Measurements from ENCODE around the gene DUSP2.
"Not testable (repeated sequence)": the region's sequence is repeated elsewhere in the genome, so short reads cannot be mapped to it uniquely, and the experiment has no call there.

The DUSP2 gene

DNA sequence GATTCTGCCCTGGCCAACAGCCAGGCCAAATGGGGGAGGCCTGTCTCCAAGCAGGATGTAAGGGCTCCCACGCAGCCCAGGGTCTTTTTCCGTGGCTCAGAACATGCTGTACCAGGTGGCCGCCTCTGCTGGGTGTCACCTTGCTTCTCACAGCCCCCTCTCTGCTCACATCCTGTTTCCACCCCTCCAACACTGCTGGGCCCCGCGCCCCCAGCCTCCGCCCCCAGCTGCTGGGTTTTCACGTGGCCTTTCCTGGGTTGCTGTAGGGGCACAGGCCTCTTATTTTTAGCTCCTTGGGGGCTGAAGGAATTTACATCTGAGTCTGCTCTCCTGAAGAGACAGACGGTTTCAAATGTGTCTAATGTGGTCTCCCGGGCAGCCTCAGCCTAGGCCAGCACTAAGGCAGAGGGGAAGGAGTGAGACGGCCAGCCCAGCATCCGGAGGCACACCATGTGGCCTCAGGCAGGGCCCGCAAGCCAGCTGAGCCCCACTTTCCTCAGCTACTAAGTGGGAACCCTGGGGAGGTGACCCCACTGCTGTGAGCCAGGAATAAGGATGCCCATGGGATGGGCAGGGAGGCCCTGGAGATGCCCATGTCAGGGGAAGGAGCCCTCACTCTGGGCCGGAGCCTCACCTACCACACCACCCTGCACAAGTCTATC, 18.7 kb upstream of the DUSP2 start:
- peak; percentile 71 to 90 (median 81) for DNase-seq (ENCODE audit: low read depth in 2 of 3, low spot score in 2 of 3)

DNA sequence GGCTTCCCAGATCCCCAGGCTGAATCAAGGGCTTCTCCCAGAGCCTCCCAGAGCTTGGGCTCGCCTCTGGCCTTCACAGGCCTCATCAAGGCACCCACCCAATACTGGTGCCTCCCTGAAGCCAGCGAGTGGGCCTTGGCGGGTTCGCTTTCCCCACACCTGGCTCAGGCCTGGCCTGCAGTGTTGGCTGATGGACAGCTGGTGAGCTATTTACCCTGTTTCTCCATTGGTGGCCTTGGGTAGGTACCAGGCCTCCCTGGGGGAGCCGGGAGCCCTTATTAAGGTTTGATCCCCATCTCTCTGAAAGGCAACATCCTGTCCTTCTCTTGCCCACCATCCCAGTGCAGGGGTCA, 18.2 kb upstream of the DUSP2 start:
- peak in 1 of 3 experiments; percentile 29 for DNase-seq (ENCODE audit: low read depth in 2 of 3, low spot score in 2 of 3)

GRCh38 chr2:96161898-96162297, 16.7 kb upstream of the DUSP2 start:
- no peak for DNase-seq (ENCODE audit: low read depth in 2 of 3, low spot score in 2 of 3)

DNA sequence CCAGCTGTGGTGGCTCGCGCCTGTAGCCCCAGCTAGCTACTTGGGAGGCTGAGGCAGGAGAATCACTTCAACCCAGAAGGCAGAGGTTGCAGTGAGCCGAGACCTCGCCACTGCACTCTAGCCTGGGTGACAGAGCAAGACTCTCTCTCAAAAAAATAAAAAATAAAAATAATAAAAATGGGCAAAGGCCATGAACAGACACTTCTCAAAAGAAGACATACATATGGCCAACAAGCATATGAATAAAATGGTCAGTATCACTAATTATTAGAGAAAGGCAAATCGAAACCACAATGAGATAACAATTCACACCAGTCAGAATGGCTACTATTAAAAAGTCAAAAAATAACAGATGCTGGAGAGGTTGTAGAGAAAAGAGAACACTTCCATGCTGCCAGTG, 15.1 kb upstream of the DUSP2 start:
- DNase-seq (ENCODE audit: low read depth in 2 of 3, low spot score in 2 of 3): not testable (repeated sequence)

- DNase-seq (ENCODE audit: low read depth in 2 of 3, low spot score in 2 of 3): peak in 1 of 3 experiments; percentile 33
Measured at GRCh38 chr2:96159084-96159830, 14.0 kb upstream of the DUSP2 start.

DNA sequence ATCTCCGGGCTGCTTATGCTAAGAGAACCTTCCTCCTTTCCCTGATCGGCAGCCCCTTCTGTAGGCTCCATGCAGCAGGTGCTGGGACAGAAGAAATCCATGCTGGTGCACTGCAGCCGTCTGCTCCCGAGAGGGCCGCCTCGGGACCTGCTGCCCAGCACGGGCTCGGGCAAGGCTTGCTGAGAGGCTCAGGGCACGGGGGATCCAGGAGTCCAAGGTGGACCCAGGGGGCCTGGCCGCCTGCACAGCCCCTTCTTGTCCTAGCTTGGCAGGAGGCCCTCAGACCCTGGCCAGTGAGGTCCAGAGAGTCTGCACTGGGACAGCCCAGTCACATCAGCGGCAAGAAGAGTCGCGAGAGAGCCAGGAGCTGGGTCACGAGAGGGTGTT, 13.3 kb upstream of the DUSP2 start:
- DNase-seq (ENCODE audit: low read depth in 2 of 3, low spot score in 2 of 3): no peak

DNA sequence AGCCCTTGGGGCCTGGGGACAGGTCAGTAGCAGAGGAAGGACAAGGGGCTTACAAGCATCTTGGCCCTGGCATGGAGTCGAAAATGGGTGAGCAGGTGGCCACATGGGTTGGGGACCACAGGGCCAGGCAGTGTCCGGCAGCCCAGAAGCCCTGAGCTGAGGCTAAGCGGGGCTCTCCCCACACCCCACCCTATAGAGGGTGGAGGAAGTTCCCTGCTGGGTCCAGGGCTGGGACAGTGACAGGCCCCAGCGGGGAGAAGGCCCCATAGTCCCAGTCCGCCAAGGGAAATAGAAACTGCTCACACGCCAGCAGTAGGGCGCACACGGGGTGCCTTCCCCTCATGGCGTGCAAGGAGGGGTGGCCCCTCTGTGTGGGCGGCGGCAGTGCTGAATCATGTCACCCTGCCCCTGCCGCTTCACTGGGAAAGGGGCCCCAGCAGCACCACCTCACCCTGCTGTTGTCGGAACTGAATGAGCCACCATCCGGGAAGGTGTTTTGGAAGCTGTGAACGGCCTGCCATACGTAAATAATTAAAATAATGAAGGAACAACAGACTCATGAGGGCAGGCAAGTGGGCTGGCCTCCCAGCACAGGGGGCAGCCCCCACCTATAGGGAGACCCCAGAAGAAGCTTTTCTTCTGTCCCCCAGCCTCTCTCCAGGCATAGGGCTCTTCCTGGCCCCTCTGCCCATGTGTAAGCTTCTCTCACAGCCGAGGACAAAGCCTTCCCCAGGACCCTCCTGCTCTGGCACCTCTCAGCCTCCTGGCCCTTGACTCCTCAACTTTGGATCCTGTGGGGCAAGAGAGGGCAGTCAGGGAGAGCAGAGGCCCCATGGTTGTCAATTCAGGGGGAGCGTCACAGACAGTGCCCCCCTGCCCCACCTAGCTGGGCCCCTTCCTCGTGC, 12.7 kb upstream of the DUSP2 start:
- DNase-seq (ENCODE audit: low read depth in 2 of 3, low spot score in 2 of 3): peak; percentile 73 to 93 (median 89)

DNA sequence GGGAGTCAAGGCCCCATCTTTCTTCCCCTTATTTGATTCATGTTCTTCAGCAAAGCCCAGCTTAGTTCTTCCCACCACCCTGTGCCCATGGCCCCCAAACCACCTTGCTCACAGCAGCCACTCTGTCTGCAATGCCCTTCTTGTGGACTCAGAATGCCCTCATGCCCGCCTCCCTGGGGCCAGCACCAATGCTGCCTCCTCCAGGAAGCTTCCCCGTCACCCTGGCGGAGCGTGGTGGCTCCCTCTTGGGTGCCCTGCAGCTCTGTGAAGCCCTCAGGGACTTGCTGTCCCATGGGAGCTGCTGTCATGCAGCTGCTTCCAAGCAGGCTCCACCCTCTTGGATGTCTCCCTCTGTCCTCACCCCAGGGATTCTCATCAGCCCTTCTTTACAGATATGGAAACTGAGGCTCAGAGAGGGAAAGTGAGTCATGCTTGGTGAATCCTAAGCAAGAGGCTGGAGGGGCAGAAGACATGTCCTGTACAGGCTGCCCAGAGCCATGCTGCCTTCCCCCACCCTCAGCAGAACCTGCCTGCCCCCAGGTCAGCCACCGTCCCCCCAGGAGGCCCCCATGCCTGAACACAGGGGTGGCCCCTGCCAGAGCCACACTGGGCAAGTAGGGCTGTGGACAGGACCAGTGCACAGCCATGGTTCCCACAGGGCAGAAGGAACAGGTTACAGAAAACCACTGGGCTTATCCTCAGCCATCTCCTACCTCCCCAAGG, 11.8 kb upstream of the DUSP2 start:
- DNase-seq (ENCODE audit: low read depth in 2 of 3, low spot score in 2 of 3): peak in 1 of 3 experiments; percentile 22

DNA sequence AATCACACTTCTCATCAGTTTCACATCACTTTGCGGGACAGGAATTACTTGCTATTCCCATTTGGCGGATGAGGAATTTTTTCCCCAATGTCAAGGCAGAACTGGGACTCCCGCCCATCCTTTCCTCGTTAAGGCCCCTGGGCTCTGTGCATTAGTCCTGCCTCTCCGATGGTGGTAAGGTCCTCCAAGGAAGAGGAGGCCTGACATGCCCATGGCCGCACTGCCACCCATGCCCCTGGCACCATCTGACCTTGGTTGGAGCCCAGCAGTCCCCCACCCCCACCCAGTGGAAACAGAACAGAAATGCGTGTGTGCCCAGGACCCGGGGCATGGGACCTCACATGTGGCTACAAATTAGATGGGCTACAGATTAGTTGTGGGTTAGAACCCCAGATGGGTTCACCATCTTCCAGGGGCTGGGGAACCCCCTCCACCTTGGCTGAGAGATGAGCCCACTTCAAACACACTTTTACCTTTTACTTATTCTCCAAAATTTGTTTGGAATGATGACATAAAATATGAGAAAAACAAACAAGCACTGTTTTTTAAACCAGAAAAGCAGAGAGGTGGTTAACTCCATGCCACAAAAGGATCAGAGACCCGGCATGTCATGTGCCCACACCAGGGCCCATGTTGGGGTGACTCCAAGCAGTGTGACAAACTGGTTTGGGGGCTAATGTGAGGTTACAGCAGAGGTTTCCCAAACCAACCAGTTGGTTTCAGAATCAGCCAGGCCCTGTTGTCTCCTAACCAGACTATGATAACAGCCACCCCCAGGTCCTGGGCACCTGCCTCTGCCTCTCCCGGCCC, 11.0 kb upstream of the DUSP2 start:
- peak in 2 of 3 experiments; percentile 44 to 50 for DNase-seq (ENCODE audit: low read depth in 2 of 3, low spot score in 2 of 3)

GRCh38 chr2:96154506-96155380, 9.5 kb upstream of the DUSP2 start:
- no peak for DNase-seq (ENCODE audit: low read depth in 2 of 3, low spot score in 2 of 3)

- no peak for DNase-seq (ENCODE audit: low read depth in 2 of 3, low spot score in 2 of 3)
Measured at GRCh38 chr2:96153991-96154431, 8.8 kb upstream of the DUSP2 start.

DNA sequence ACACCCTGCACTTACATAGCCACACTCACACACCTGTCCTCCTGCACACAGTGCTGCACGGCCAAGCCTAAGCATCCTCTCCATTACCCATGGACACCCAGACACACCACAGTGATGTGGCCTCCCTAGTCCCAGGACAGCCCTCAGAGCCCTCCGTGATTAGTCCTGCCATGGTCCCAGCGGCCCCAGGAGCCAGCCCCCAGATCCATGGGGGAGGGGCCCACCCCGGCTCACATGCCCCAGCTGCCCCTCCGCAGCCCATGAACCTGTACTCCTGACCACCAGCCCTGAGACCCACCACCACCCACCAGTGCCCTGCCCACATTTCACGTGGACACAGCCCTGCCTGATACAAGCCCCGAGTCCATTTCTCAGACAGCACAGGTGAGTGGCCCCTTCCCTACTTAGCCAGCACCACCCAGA, 8.1 kb upstream of the DUSP2 start:
- no peak for DNase-seq (ENCODE audit: low read depth in 2 of 3, low spot score in 2 of 3)

GRCh38 chr2:96152304-96153161, 7.3 kb upstream of the DUSP2 start:
- no peak for DNase-seq (ENCODE audit: low read depth in 2 of 3, low spot score in 2 of 3)

DNA sequence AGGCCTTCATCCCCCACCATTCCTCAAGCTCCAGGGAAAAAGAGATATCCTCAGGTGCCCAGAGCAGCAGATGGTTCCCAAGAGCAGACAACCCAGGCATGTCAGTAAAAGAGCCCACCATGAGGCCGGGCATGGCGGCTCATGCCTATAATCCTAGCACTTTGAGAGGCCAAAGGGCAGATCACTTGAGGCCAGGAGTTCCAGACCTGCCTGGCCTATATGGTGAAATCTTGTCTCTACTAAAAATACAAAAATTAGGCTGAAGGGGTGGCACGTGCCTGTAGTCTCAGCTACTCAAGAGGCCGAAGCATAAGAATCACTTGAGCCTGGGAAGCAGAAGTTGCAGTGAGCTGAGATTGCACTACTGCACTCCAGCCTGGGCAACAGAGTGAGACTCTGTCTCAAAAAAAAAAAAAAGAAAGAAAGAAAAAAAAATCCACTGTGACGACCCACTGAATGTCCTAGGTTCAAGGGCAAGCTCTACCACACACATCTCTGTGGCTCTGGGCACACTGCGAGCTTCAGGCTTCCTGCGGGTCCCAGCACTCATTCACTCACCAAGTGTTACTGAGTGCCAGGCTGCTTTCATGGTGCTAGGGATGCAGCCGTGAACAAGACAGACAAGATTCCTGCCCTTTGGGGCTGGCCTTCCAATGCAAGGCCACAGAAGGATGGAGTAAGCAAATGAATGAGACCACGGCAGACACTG, 6.5 kb upstream of the DUSP2 start:
- no peak for DNase-seq (ENCODE audit: low read depth in 2 of 3, low spot score in 2 of 3)

- DNase-seq (ENCODE audit: low read depth in 2 of 3, low spot score in 2 of 3): no peak
Measured at GRCh38 chr2:96150791-96151594, 5.8 kb upstream of the DUSP2 start.

DNA sequence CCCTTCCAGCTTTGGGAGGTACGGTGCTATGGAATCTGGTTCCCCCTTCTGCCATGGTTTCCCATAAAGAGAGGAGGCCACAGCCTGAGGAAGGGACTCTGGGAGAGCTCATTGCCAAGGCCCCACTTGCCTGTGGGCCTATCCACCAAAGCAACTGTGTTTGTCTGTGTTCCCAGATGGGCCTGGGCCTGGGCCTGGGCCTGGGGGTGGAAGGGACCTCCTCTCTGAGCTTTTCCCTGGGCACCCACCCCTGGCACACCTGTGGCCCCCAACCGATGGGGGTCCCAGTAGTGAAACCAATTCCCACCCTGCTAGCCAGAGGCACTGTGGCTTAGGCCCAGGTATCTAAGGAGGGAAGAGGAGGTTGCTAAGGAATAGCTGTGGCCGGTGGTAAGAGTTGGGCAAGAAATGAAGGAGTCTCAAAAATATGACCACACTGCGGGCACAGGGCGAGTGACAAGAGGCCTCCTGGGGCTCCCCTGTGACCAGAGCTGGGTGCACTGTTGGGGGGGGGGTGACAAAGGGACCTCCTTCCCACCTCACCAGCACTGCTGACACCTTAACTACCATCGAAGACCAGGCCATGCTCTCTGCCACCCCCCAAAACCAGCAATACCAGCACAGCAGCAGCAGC, 4.9 kb upstream of the DUSP2 start:
- no peak for DNase-seq (ENCODE audit: low read depth in 2 of 3, low spot score in 2 of 3)

All from activated CD8-positive, alpha-beta memory T cell treated with anti-CD3 and anti-CD28 coated beads for 48 hours (primary cell).